Stimulated activated CD4-positive, alpha-beta T cell treated with anti-CD3 and anti-CD28 coated beads, Interleukin-12 subunit alpha, Interleukin-12 subunit beta, amount 100 ng/mL, for 24 hours (primary cell): ENCODE results near the gene DCDC2.
"Not testable (repeated sequence)": the region's sequence is repeated elsewhere in the genome, so short reads cannot be mapped to it uniquely, and the experiment has no call there.

Source experiments
- DNase-seq, 2 experiments: peaks; one replicate each; pipeline ENCODE4 v3.0.0-alpha.2; 2020; ENCODE audit warnings: low read depth in 2 of 2

Gene DCDC2

GRCh38 chr6:24225838-24226237, 132.0 kb downstream of the DCDC2 start:
- DNase-seq, result no peak

- no peak for DNase-seq
Observed at GRCh38 chr6:24223115-24223919, 134.5 kb downstream of the DCDC2 start.

GRCh38 chr6:24219670-24220069, 138.2 kb downstream of the DCDC2 start:
- no peak for DNase-seq

- DNase-seq, result no peak
Observed at GRCh38 chr6:24214984-24215383, 142.9 kb downstream of the DCDC2 start.

- DNase-seq, result no peak
Observed at GRCh38 chr6:24207413-24207812, 150.4 kb downstream of the DCDC2 start.

GRCh38 chr6:24205020-24205492, 152.8 kb downstream of the DCDC2 start:
- DNase-seq, result no peak

GRCh38 chr6:24204113-24204512, 153.7 kb downstream of the DCDC2 start:
- not testable (repeated sequence) for DNase-seq

GRCh38 chr6:24197892-24198291, 160.0 kb downstream of the DCDC2 start:
- DNase-seq, result no peak

- no peak for DNase-seq
Observed at GRCh38 chr6:24195836-24196597, 161.8 kb downstream of the DCDC2 start.

GRCh38 chr6:24194978-24195700, 162.7 kb downstream of the DCDC2 start:
- no peak for DNase-seq

GRCh38 chr6:24193364-24193763, 164.5 kb downstream of the DCDC2 start:
- no peak for DNase-seq

- no peak for DNase-seq
Observed at GRCh38 chr6:24191346-24191745, 166.5 kb downstream of the DCDC2 start.

- DNase-seq, result no peak
Observed at GRCh38 chr6:24188578-24189080, 169.2 kb downstream of the DCDC2 start.

GRCh38 chr6:24187965-24188577, 169.8 kb downstream of the DCDC2 start:
- no peak for DNase-seq

- no peak for DNase-seq
Observed at GRCh38 chr6:24186349-24186748, 171.5 kb downstream of the DCDC2 start.

GRCh38 chr6:24183584-24183983, 174.3 kb downstream of the DCDC2 start:
- no peak for DNase-seq

- DNase-seq, result no peak
Observed at GRCh38 chr6:24157886-24158285, 200.0 kb downstream of the DCDC2 start.

GRCh38 chr6:24154121-24154520, 203.7 kb downstream of the DCDC2 start:
- no peak for DNase-seq

GRCh38 chr6:24152014-24152413, 205.8 kb downstream of the DCDC2 start:
- DNase-seq, result no peak

- DNase-seq, result no peak
Observed at GRCh38 chr6:24149836-24150235, 208.0 kb downstream of the DCDC2 start.

- no peak for DNase-seq
Observed at GRCh38 chr6:24149296-24149695, 208.6 kb downstream of the DCDC2 start.

GRCh38 chr6:24148684-24149083, 209.2 kb downstream of the DCDC2 start:
- no peak for DNase-seq
